ENCODE results near the gene CGB2.
"Not testable (repeated sequence)": the region's sequence is repeated elsewhere in the genome, so short reads cannot be mapped to it uniquely, and the experiment has no call there.

- TF ChIP-seq CTCF, POLR2A (IDR thresholded peaks at IDR 0.05): not testable (repeated sequence)
Measured at GRCh38 chr19:49029749-49030148, 1.9 kb upstream of the CGB2 start.
